Panc1 (cell line): ENCODE results near the gene TBCD. TPM values are rescaled to one million over a fixed set of nuclear protein-coding genes. Genes with fewer than 3 reads are reported as not detected.

Source experiments
- ATAC-seq: fragments of 200-7000 bp; cut with Tn5 transposase; 2 replicates; pipeline ENCODE4 v1.9.1; 2020; ENCODE audit warnings: mild to moderate bottlenecking, moderate library complexity
- BruUV-seq: library from RNA; stranded (reverse); fragments of 400-500 nt; replicated peaks from 2 replicates; lab custom pipeline; 2021; lab: Mats Ljungman, UMichigan
- CTCF ChIA-PET: fragments of 300-600 bp; sonication (Branson Sonifier 250); formaldehyde crosslinking; loops from one replicate; lab custom pipeline; 2022; ENCODE audit warnings: antibody characterized with exemption; lab: Charles Lee
- POLR2A ChIA-PET: fragments of 300-600 bp; sonication (Branson Sonifier 250); formaldehyde crosslinking; loops from one replicate; lab custom pipeline; 2022; ENCODE audit warnings: antibody characterized with exemption; lab: Charles Lee
- DNase-seq: peaks from one replicate; pipeline ENCODE4 v3.0.0-alpha.2; 2010; ENCODE audit warnings: low read depth, low spot score
- H3K27ac ChIP-seq: 2 replicates; pipeline ENCODE4 v1.5.1; 2011; ENCODE audit warnings: mild to moderate bottlenecking, low read length, inconsistent platforms
- H3K27me3 ChIP-seq: fragments of 200-500 bp; sonication (Bioruptor generic); 2 replicates; pipeline ENCODE4 v1.6.0; 2014; ENCODE audit warnings: low read length, inconsistent platforms; ENCODE audit not compliant: control insufficient read depth, insufficient read depth
- H3K36me3 ChIP-seq: fragments of 200-500 bp; sonication (Bioruptor generic); 2 replicates; pipeline ENCODE4 v1.5.1; 2014; ENCODE audit warnings: inconsistent platforms, mild to moderate bottlenecking, low read length, moderate library complexity; ENCODE audit not compliant: control insufficient read depth, insufficient read depth
- H3K4me1 ChIP-seq: 2 replicates; pipeline ENCODE4 v1.5.1; 2011; ENCODE audit warnings: inconsistent platforms, mild to moderate bottlenecking, low read length, moderate library complexity; ENCODE audit not compliant: control insufficient read depth, insufficient read depth
- H3K4me3 ChIP-seq, 2 experiments: 2 replicates each; pipeline ENCODE4 v1.5.1; 2011 to 2012; ENCODE audit warnings: low read depth in 2 of 2, low read length in 2 of 2, mild to moderate bottlenecking in 2 of 2, inconsistent platforms in 1 of 2, moderate library complexity in 1 of 2
- H3K9me3 ChIP-seq: fragments of 200-500 bp; sonication (Bioruptor generic); 2 replicates; pipeline ENCODE4 v1.5.1; 2014; ENCODE audit warnings: low read depth, mild to moderate bottlenecking, inconsistent platforms, low read length, moderate library complexity; ENCODE audit not compliant: control insufficient read depth, insufficient read depth
- CTCF ChIP-seq: fragments of 450-650 bp; IDR thresholded peaks from 2 replicates; pipeline ENCODE4 v1.5.1; 2017; ENCODE audit warnings: mild to moderate bottlenecking
- POLR2AphosphoS5 ChIP-seq: IDR thresholded peaks from 2 replicates; pipeline ENCODE4 v1.6.1; 2012; ENCODE audit warnings: mild to moderate bottlenecking, low read depth, low read length, moderate library complexity
- REST ChIP-seq, 2 experiments: IDR thresholded peaks; 2 replicates each; pipeline ENCODE4 v1.6.1; 2011 to 2012; ENCODE audit warnings: low read depth in 2 of 2, control low read depth in 1 of 2, low read length in 1 of 2, mild to moderate bottlenecking in 1 of 2, moderate library complexity in 1 of 2; ENCODE audit not compliant: insufficient read depth in 1 of 2
- SIN3A ChIP-seq: IDR thresholded peaks from 2 replicates; pipeline ENCODE4 v1.6.1; 2012; ENCODE audit warnings: low read depth, mild to moderate bottlenecking, low read length, moderate library complexity, borderline replicate concordance; ENCODE audit not compliant: insufficient read depth
- TCF7L2 ChIP-seq: IDR thresholded peaks from 2 replicates; pipeline ENCODE4 v1.6.1; 2011; ENCODE audit warnings: mild to moderate bottlenecking, low read depth, low read length, inconsistent platforms
- in situ Hi-C: cut with HindIII; loops from 2 replicates; pipeline ENCODE4 v1.10.0; 2016; ENCODE audit warnings: low sequenced_read_pairs, low pct_unique_long_range_greater_than_20kb
- intact Hi-C: fragments of 100-400 bp; cut with micrococcal nuclease; formaldehyde crosslinking; loops from one replicate; pipeline ENCODE4 v1.10.0; 2022; ENCODE audit not compliant: unreplicated experiment
- total RNA-seq: library from RNA; stranded (reverse); gene quantifications from one replicate; pipeline ENCODE4 v1.2.1, GENCODE V29; 2021; ENCODE audit not compliant: unreplicated experiment

Gene TBCD
- total RNA-seq, 1 experiment from 2014 or later, result 186 TPM

- POLR2A ChIA-PET, result no interaction called here
- in situ Hi-C loops (no loop called here), intact Hi-C loops (no loop called here)
- no TSS peak for BruUV-seq
- no peaks in the 10 kb centered on the region for H3K9me3 ChIP-seq
- no peak within 1 kb of the TSS for H3K27ac ChIP-seq
- TF ChIP-seq REST (IDR thresholded peaks at IDR 0.05; ENCODE audit: insufficient read depth in 1 of 2, low read depth in 2 of 2, low read length in 1 of 2), result no peak
- no peak for TF ChIP-seq POLR2AphosphoS5
- TF ChIP-seq TCF7L2, result no peak
- no peak for TF ChIP-seq CTCF
- TF ChIP-seq SIN3A, result no peak
- no peak for DNase-seq
- H3K36me3 ChIP-seq, result no peaks in the 10 kb centered on the region; the same call in 1 of the 2 replicates
- H3K4me1 ChIP-seq, result no peaks in the 10 kb centered on the region
- no peaks in the 10 kb centered on the region for H3K27me3 ChIP-seq
- ATAC-seq, result no peak
- H3K4me3 ChIP-seq, result no peak within 1 kb of the TSS
- CTCF ChIA-PET, result no interaction called here
Measured at GRCh38 chr17:82839617-82840292, 87.9 kb downstream of the TBCD start, which contains the start of gene ZNF750. TSS of gene ZNF750 (minus strand) at chr17:82840022. CDS start at chr17:82832454, 7,568 bp downstream.

GRCh38 chr17:82840431-82840831, 88.6 kb downstream of the TBCD start:
- intact Hi-C loops, result no loop called here
- no peaks in the 10 kb centered on the region; the same call in 1 of the 2 replicates for H3K36me3 ChIP-seq
- H3K4me3 ChIP-seq, result no peak overlapping the region
- no peaks in the 10 kb centered on the region for H3K27me3 ChIP-seq
- in situ Hi-C loops, result no loop called here
- DNase-seq, result no peak
- no peak overlapping the region for H3K27ac ChIP-seq
- no peaks in the 10 kb centered on the region for H3K4me1 ChIP-seq
- POLR2A ChIA-PET, result no interaction called here
- no peaks in the 10 kb centered on the region for H3K9me3 ChIP-seq
- CTCF ChIA-PET, result interaction anchor here (0.6 kb wide), 1 partner anchor 483 kb away, joined by 5 read pairs; no protein-coding TSS in a partner anchor
- TF ChIP-seq CTCF, result no peak
- no peak for TF ChIP-seq TCF7L2
- TF ChIP-seq REST (IDR thresholded peaks at IDR 0.05; ENCODE audit: insufficient read depth in 1 of 2, low read depth in 2 of 2, low read length in 1 of 2), result no peak
- no peak for TF ChIP-seq POLR2AphosphoS5
- no peak for TF ChIP-seq SIN3A
- no peak for ATAC-seq
- BruUV-seq, result no TSS peak
